HL-60 (cell line): ENCODE results near the gene FAM174C.

Experiments used
- DNase-seq, 2 experiments: peaks; one replicate each; pipeline ENCODE4 v3.0.0-alpha.2; 2010 to 2020; ENCODE audit warnings: low read depth in 1 of 2, low spot score in 1 of 2
- H3K27ac ChIP-seq: fragments of 250-450 bp; sonication (Bioruptor Pico); replicated peaks from 2 replicates; pipeline ENCODE4 v1.5.1; 2020; ENCODE audit warnings: mild to moderate bottlenecking, moderate library complexity
- H3K27me3 ChIP-seq: fragments of 250-450 bp; sonication (Bioruptor Pico); 2 replicates; pipeline ENCODE4 v1.5.1; 2021; ENCODE audit warnings: mild to moderate bottlenecking, moderate library complexity; ENCODE audit not compliant: insufficient read depth, poor library complexity, severe bottlenecking
- H3K4me3 ChIP-seq: replicated peaks from 2 replicates; pipeline ENCODE4 v1.5.1; 2011; ENCODE audit warnings: mild to moderate bottlenecking, control low read depth, low read length; ENCODE audit not compliant: insufficient read depth
- CTCF ChIP-seq: IDR thresholded peaks from one replicate; pipeline ENCODE4 v1.5.1; 2011; ENCODE audit warnings: low read length, control low read depth, inconsistent platforms; ENCODE audit not compliant: insufficient read depth
- GABPA ChIP-seq: IDR thresholded peaks from 2 replicates; pipeline ENCODE4 v1.6.1; 2012; ENCODE audit warnings: low read depth
- POLR2AphosphoS5 ChIP-seq: IDR thresholded peaks from 2 replicates; pipeline ENCODE4 v1.6.1; 2012; ENCODE audit warnings: low read depth
- SPI1 ChIP-seq: IDR thresholded peaks from 2 replicates; pipeline ENCODE4 v1.6.1; 2012; ENCODE audit warnings: low read depth, mild to moderate bottlenecking, borderline replicate concordance
- TF ChIP-seq, protein P1 (sequence below): IDR thresholded peaks from 2 replicates; pipeline ENCODE4 v1.6.1; 2012; ENCODE audit warnings: low read depth; ENCODE audit not compliant: insufficient replicate concordance

The FAM174C gene

GRCh38 chr19:1260749-1261537, 14.4 kb upstream of the FAM174C start:
- peak overlapping the region; percentile 64 for H3K4me3 ChIP-seq
- TF ChIP-seq, protein P1, sequence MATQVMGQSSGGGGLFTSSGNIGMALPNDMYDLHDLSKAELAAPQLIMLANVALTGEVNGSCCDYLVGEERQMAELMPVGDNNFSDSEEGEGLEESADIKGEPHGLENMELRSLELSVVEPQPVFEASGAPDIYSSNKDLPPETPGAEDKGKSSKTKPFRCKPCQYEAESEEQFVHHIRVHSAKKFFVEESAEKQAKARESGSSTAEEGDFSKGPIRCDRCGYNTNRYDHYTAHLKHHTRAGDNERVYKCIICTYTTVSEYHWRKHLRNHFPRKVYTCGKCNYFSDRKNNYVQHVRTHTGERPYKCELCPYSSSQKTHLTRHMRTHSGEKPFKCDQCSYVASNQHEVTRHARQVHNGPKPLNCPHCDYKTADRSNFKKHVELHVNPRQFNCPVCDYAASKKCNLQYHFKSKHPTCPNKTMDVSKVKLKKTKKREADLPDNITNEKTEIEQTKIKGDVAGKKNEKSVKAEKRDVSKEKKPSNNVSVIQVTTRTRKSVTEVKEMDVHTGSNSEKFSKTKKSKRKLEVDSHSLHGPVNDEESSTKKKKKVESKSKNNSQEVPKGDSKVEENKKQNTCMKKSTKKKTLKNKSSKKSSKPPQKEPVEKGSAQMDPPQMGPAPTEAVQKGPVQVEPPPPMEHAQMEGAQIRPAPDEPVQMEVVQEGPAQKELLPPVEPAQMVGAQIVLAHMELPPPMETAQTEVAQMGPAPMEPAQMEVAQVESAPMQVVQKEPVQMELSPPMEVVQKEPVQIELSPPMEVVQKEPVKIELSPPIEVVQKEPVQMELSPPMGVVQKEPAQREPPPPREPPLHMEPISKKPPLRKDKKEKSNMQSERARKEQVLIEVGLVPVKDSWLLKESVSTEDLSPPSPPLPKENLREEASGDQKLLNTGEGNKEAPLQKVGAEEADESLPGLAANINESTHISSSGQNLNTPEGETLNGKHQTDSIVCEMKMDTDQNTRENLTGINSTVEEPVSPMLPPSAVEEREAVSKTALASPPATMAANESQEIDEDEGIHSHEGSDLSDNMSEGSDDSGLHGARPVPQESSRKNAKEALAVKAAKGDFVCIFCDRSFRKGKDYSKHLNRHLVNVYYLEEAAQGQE: no peak
- TF ChIP-seq POLR2AphosphoS5 (no peak; the same call in 1 of the 2 replicates), CTCF (no peak), GABPA (no peak), SPI1 (no peak)
- H3K27me3 ChIP-seq: no peaks in the 10 kb centered on the region
- H3K27ac ChIP-seq: peak overlapping the region; percentile 86
- DNase-seq: peak; percentile 94 to 95

- peak overlapping the region; percentile 86 for H3K27ac ChIP-seq
- TF ChIP-seq CTCF (no peak), GABPA (no peak), POLR2AphosphoS5 (no peak), SPI1 (no peak)
- TF ChIP-seq, protein P1: no peak
- peak overlapping the region; percentile 64 for H3K4me3 ChIP-seq
- H3K27me3 ChIP-seq: no peaks in the 10 kb centered on the region
- DNase-seq: no peak
Observed at GRCh38 chr19:1261538-1261797, 13.9 kb upstream of the FAM174C start.

- peak; percentile 43 to 53 for DNase-seq
- TF ChIP-seq POLR2AphosphoS5 (no peak), SPI1 (no peak), CTCF (no peak)
- TF ChIP-seq, protein P1: no peak
- H3K27ac ChIP-seq: peak overlapping the region; percentile 86
- peak overlapping the region; percentile 64 for H3K4me3 ChIP-seq
- H3K27me3 ChIP-seq: no peaks in the 10 kb centered on the region
Observed at GRCh38 chr19:1261798-1262622, 13.3 kb upstream of the FAM174C start.
